ENCODE measurements around the gene B3GALT4.

GRCh38 chr6:33235221-33235634 is 41.7 kb upstream of the B3GALT4 start:
- TF ChIP-seq CTCF (IDR thresholded peaks at IDR 0.05; ENCODE audit: insufficient read depth, low read length, poor library complexity, severe bottlenecking) (no peak), EZH2phosphoT487 (conservative IDR thresholded peaks at IDR 0.05; ENCODE audit: low read length) (no peak)
